Epithelial cell of esophagus (primary cell): Measurements from ENCODE around the gene ZFP69B.

Experiments
- DNase-seq: peaks from one replicate; pipeline ENCODE4 v3.0.0; 2010; ENCODE audit warnings: low read depth
- H3K4me3 ChIP-seq: 2 replicates; pipeline ENCODE4 v1.5.1; 2011; ENCODE audit warnings: mild to moderate bottlenecking, low read length, control low read depth
- CTCF ChIP-seq: IDR thresholded peaks from 2 replicates; pipeline ENCODE4 v1.5.1; 2011; ENCODE audit warnings: low read depth, mild to moderate bottlenecking, low read length, control low read depth, inconsistent platforms; ENCODE audit not compliant: insufficient read depth; ENCODE audit errors: missing control alignments

The ZFP69B gene

GRCh38 chr1:40435471-40435870 is 14.8 kb upstream of the ZFP69B start:
- H3K4me3 ChIP-seq, result no peak overlapping the region
- TF ChIP-seq CTCF, result no peak
- DNase-seq, result no peak

GRCh38 chr1:40435876-40436275 is 14.4 kb upstream of the ZFP69B start:
- H3K4me3 ChIP-seq, result no peak overlapping the region

GRCh38 chr1:40438391-40439015 is 11.8 kb upstream of the ZFP69B start:
- DNase-seq, result peak; percentile 28
- no peak overlapping the region for H3K4me3 ChIP-seq
- TF ChIP-seq CTCF, result peak; percentile 65

More at GRCh38 chr1:40435876-40436275, 14.4 kb upstream of the ZFP69B start:
- DNase-seq, result no peak
- TF ChIP-seq CTCF, result no peak

- H3K4me3 ChIP-seq, result no peak overlapping the region
- DNase-seq, result peak; percentile 38
- no peak for TF ChIP-seq CTCF
These were observed 11.0 kb upstream of the ZFP69B start for GRCh38 chr1:40439247-40439646.

- DNase-seq, result peak; percentile 54
- no peak for TF ChIP-seq CTCF
- H3K4me3 ChIP-seq, result peak overlapping the region; percentile 53
These were observed 390 bp downstream of the ZFP69B start for GRCh38 chr1:40450495-40451237.

GRCh38 chr1:40451238-40451585 is 936 bp downstream of the ZFP69B start:
- no peak for TF ChIP-seq CTCF
- H3K4me3 ChIP-seq, result peak overlapping the region; percentile 53
- no peak for DNase-seq
